Activated T-helper 1 cell treated with anti-CD3 and anti-CD28 coated beads, Interleukin-12 subunit alpha, Interleukin-12 subunit beta, Interleukin-2, Interleukin-4 antibody, amounts not matched to agents 30 ng/mL and 10 ng/mL and 1 ng/mL, durations not matched to agents 14 hours and 24 hours and 36 hours (primary cell): Measurements from ENCODE around the gene XPR1. TPM values are rescaled to one million over a fixed set of nuclear protein-coding genes. Genes with fewer than 3 reads are reported as not detected.

ENCODE experiments used
- DNase-seq: peaks from one replicate; pipeline ENCODE4 v3.0.0; 2021; ENCODE audit warnings: low spot score
- H3K27ac Mint-ChIP-seq: one replicate; pipeline ENCODE4 v1.8.0; 2021; ENCODE audit warnings: mild to moderate bottlenecking, mixed read lengths
- H3K27me3 Mint-ChIP-seq: one replicate; pipeline ENCODE4 v1.8.0; 2022; ENCODE audit warnings: mild to moderate bottlenecking, moderate library complexity, mixed read lengths; ENCODE audit not compliant: insufficient read depth
- H3K36me3 Mint-ChIP-seq: one replicate; pipeline ENCODE4 v1.8.0; 2021; ENCODE audit warnings: low read depth, mixed read lengths
- H3K4me1 Mint-ChIP-seq: one replicate; pipeline ENCODE4 v1.8.0; 2021; ENCODE audit warnings: low read depth, mixed read lengths
- H3K4me3 Mint-ChIP-seq: one replicate; pipeline ENCODE4 v1.8.0; 2021; ENCODE audit warnings: mild to moderate bottlenecking, moderate library complexity, mixed read lengths
- H3K9me3 Mint-ChIP-seq: one replicate; pipeline ENCODE4 v1.8.0; 2021; ENCODE audit warnings: mixed read lengths
- intact Hi-C: fragments of 100-400 bp; cut with micrococcal nuclease; formaldehyde crosslinking; loops from one replicate; pipeline ENCODE4 v1.15.1; 2024
- total RNA-seq: library from RNA; stranded (reverse); gene quantifications from 2 replicates; pipeline ENCODE4 v1.2.3, GENCODE V29; 2022

Gene XPR1
- total RNA-seq, 1 donor from 2014 or later, result 21.2 TPM

GRCh38 chr1:180603223-180603849 is 28.5 kb upstream of the XPR1 start:
- no peaks in the 10 kb centered on the region for H3K4me1 Mint-ChIP-seq
- H3K36me3 Mint-ChIP-seq, result no peaks in the 10 kb centered on the region
- intact Hi-C loops, result no loop called here
- no peak overlapping the region for H3K27ac Mint-ChIP-seq
- no peak for DNase-seq
- no peaks in the 10 kb centered on the region for H3K9me3 Mint-ChIP-seq
- no peak overlapping the region for H3K4me3 Mint-ChIP-seq
- H3K27me3 Mint-ChIP-seq, result peaks cover 7% of the 10 kb centered on the region

GRCh38 chr1:180603850-180604226 is 28.0 kb upstream of the XPR1 start:
- Mint-ChIP-seq H3K27me3 (peaks cover 7% of the 10 kb centered on the region), H3K36me3 (no peaks in the 10 kb centered on the region), H3K4me1 (no peaks in the 10 kb centered on the region), H3K27ac (no peak overlapping the region), H3K4me3 (no peak overlapping the region), H3K9me3 (no peaks in the 10 kb centered on the region)
- intact Hi-C loops, result no loop called here
- DNase-seq, result no peak

GRCh38 chr1:180606155-180606554 is 25.7 kb upstream of the XPR1 start:
- intact Hi-C loops, result no loop called here
- H3K27ac Mint-ChIP-seq, result no peak overlapping the region
- DNase-seq, result no peak
- H3K36me3 Mint-ChIP-seq, result no peaks in the 10 kb centered on the region
- H3K9me3 Mint-ChIP-seq, result no peaks in the 10 kb centered on the region
- no peaks in the 10 kb centered on the region for H3K27me3 Mint-ChIP-seq
- H3K4me3 Mint-ChIP-seq, result no peak overlapping the region
- H3K4me1 Mint-ChIP-seq, result peaks cover 2% of the 10 kb centered on the region

GRCh38 chr1:180609643-180610555 is 21.9 kb upstream of the XPR1 start:
- no peak overlapping the region for H3K27ac Mint-ChIP-seq
- no peak overlapping the region for H3K4me3 Mint-ChIP-seq
- no peaks in the 10 kb centered on the region for H3K9me3 Mint-ChIP-seq
- intact Hi-C loops, result no loop called here
- DNase-seq, result no peak
- H3K27me3 Mint-ChIP-seq, result no peaks in the 10 kb centered on the region
- H3K36me3 Mint-ChIP-seq, result no peaks in the 10 kb centered on the region
- peaks cover 10% of the 10 kb centered on the region for H3K4me1 Mint-ChIP-seq

GRCh38 chr1:180610556-180611015 is 21.2 kb upstream of the XPR1 start:
- no peak overlapping the region for H3K4me3 Mint-ChIP-seq
- H3K4me1 Mint-ChIP-seq, result peaks cover 10% of the 10 kb centered on the region
- no peaks in the 10 kb centered on the region for H3K9me3 Mint-ChIP-seq
- no peak for DNase-seq
- H3K36me3 Mint-ChIP-seq, result no peaks in the 10 kb centered on the region
- no peaks in the 10 kb centered on the region for H3K27me3 Mint-ChIP-seq
- intact Hi-C loops, result no loop called here
- H3K27ac Mint-ChIP-seq, result no peak overlapping the region

GRCh38 chr1:180611016-180611930 is 20.5 kb upstream of the XPR1 start:
- H3K4me3 Mint-ChIP-seq, result no peak overlapping the region
- no peaks in the 10 kb centered on the region for H3K36me3 Mint-ChIP-seq
- intact Hi-C loops, result no loop called here
- no peak overlapping the region for H3K27ac Mint-ChIP-seq
- H3K9me3 Mint-ChIP-seq, result no peaks in the 10 kb centered on the region
- peaks cover 10% of the 10 kb centered on the region for H3K4me1 Mint-ChIP-seq
- no peak for DNase-seq
- H3K27me3 Mint-ChIP-seq, result no peaks in the 10 kb centered on the region

- no peak overlapping the region for H3K4me3 Mint-ChIP-seq
- peaks cover 10% of the 10 kb centered on the region for H3K4me1 Mint-ChIP-seq
- H3K36me3 Mint-ChIP-seq, result no peaks in the 10 kb centered on the region
- H3K27me3 Mint-ChIP-seq, result no peaks in the 10 kb centered on the region
- H3K9me3 Mint-ChIP-seq, result no peaks in the 10 kb centered on the region
- intact Hi-C loops, result no loop called here
- no peak for DNase-seq
- no peak overlapping the region for H3K27ac Mint-ChIP-seq
Observed at GRCh38 chr1:180612632-180613031, 19.2 kb upstream of the XPR1 start.

- Mint-ChIP-seq H3K27ac (no peak overlapping the region), H3K4me3 (no peak overlapping the region), H3K9me3 (no peaks in the 10 kb centered on the region), H3K27me3 (no peaks in the 10 kb centered on the region), H3K36me3 (no peaks in the 10 kb centered on the region), H3K4me1 (peaks cover 10% of the 10 kb centered on the region)
- DNase-seq, result no peak
- intact Hi-C loops, result no loop called here
Observed at GRCh38 chr1:180614730-180615129, 17.1 kb upstream of the XPR1 start.

- H3K27me3 Mint-ChIP-seq, result no peaks in the 10 kb centered on the region
- DNase-seq, result no peak
- H3K27ac Mint-ChIP-seq, result no peak overlapping the region
- intact Hi-C loops, result no loop called here
- no peaks in the 10 kb centered on the region for H3K9me3 Mint-ChIP-seq
- H3K4me1 Mint-ChIP-seq, result peaks cover 10% of the 10 kb centered on the region
- no peak overlapping the region for H3K4me3 Mint-ChIP-seq
- H3K36me3 Mint-ChIP-seq, result no peaks in the 10 kb centered on the region
Observed at GRCh38 chr1:180615493-180616290, 16.1 kb upstream of the XPR1 start.

- H3K27me3 Mint-ChIP-seq, result no peaks in the 10 kb centered on the region
- H3K36me3 Mint-ChIP-seq, result no peaks in the 10 kb centered on the region
- H3K4me1 Mint-ChIP-seq, result peaks cover 6% of the 10 kb centered on the region
- no peak for DNase-seq
- intact Hi-C loops, result no loop called here
- no peak overlapping the region for H3K27ac Mint-ChIP-seq
- no peak overlapping the region for H3K4me3 Mint-ChIP-seq
- no peaks in the 10 kb centered on the region for H3K9me3 Mint-ChIP-seq
Observed at GRCh38 chr1:180616439-180616838, 15.4 kb upstream of the XPR1 start.

- intact Hi-C loops, result no loop called here
- peaks cover 5% of the 10 kb centered on the region for H3K4me1 Mint-ChIP-seq
- H3K27ac Mint-ChIP-seq, result no peak overlapping the region
- no peaks in the 10 kb centered on the region for H3K36me3 Mint-ChIP-seq
- H3K27me3 Mint-ChIP-seq, result peaks cover 2% of the 10 kb centered on the region
- DNase-seq, result no peak
- no peaks in the 10 kb centered on the region for H3K9me3 Mint-ChIP-seq
- no peak overlapping the region for H3K4me3 Mint-ChIP-seq
Observed at GRCh38 chr1:180617774-180618395, 13.9 kb upstream of the XPR1 start.

- no peaks in the 10 kb centered on the region for H3K9me3 Mint-ChIP-seq
- intact Hi-C loops, result no loop called here
Observed at GRCh38 chr1:180620581-180620980, 11.2 kb upstream of the XPR1 start.

More at GRCh38 chr1:180620581-180620980, 11.2 kb upstream of the XPR1 start:
- no peak overlapping the region for H3K27ac Mint-ChIP-seq
- H3K27me3 Mint-ChIP-seq, result peaks cover 6% of the 10 kb centered on the region
- no peaks in the 10 kb centered on the region for H3K36me3 Mint-ChIP-seq
- H3K4me1 Mint-ChIP-seq, result no peaks in the 10 kb centered on the region
- no peak for DNase-seq
- H3K4me3 Mint-ChIP-seq, result no peak overlapping the region
